ENCODE measurements around the gene KCNJ2. TPM values are rescaled to one million over a fixed set of nuclear protein-coding genes. Genes with fewer than 3 reads are reported as not detected.

KCNJ2 gene
- total RNA-seq, 1 donor from 2014 or later: 1.1 TPM

GRCh38 chr17:70172449-70172848, 3.1 kb downstream of the KCNJ2 start:
- H3K4me2 ChIP-seq: no peak overlapping the region
- no peaks in the 10 kb centered on the region for H3K79me2 ChIP-seq (ENCODE audit: low read depth)
- peaks cover 3% of the 10 kb centered on the region for H3K4me1 ChIP-seq
- no peaks in the 10 kb centered on the region for H3K9me3 ChIP-seq (ENCODE audit: low read depth)
- Mint-ChIP-seq H3K36me3 (peaks cover 5% of the 10 kb centered on the region), H3K9me3 (no peaks in the 10 kb centered on the region), H3K4me3 (no peak overlapping the region), H3K27me3 (ENCODE audit: insufficient read depth, low read depth) (peaks cover 6% of the 10 kb centered on the region), H3K4me1 (peaks cover 40% of the 10 kb centered on the region), H3K27ac (no peak overlapping the region)
- no peaks in the 10 kb centered on the region for H3F3A ChIP-seq (ENCODE audit: low read depth)
- no peak for DNase-seq (ENCODE audit: low spot score)
- no peaks in the 10 kb centered on the region for H3K36me3 ChIP-seq
- H3K27me3 ChIP-seq: peaks cover 47% of the 10 kb centered on the region
- no peaks in the 10 kb centered on the region for H4K20me1 ChIP-seq (ENCODE audit: low read depth)
- no peak overlapping the region for H3K27ac ChIP-seq
- H3K9ac ChIP-seq: no peak overlapping the region
- H3K4me3 ChIP-seq: no peak overlapping the region
- TF ChIP-seq EZH2 (IDR thresholded peaks at IDR 0.05): no peak
- no peak for TF ChIP-seq EZH2phosphoT487 (IDR thresholded peaks at IDR 0.05)
- TF ChIP-seq, protein P1, sequence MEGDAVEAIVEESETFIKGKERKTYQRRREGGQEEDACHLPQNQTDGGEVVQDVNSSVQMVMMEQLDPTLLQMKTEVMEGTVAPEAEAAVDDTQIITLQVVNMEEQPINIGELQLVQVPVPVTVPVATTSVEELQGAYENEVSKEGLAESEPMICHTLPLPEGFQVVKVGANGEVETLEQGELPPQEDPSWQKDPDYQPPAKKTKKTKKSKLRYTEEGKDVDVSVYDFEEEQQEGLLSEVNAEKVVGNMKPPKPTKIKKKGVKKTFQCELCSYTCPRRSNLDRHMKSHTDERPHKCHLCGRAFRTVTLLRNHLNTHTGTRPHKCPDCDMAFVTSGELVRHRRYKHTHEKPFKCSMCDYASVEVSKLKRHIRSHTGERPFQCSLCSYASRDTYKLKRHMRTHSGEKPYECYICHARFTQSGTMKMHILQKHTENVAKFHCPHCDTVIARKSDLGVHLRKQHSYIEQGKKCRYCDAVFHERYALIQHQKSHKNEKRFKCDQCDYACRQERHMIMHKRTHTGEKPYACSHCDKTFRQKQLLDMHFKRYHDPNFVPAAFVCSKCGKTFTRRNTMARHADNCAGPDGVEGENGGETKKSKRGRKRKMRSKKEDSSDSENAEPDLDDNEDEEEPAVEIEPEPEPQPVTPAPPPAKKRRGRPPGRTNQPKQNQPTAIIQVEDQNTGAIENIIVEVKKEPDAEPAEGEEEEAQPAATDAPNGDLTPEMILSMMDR (IDR thresholded peaks at IDR 0.05): no peak
- no peak overlapping the region for H2AFZ ChIP-seq (replicated peaks)

GRCh38 chr17:70172923-70173322, 3.6 kb downstream of the KCNJ2 start:
- Mint-ChIP-seq H3K9me3 (no peaks in the 10 kb centered on the region), H3K36me3 (peaks cover 6% of the 10 kb centered on the region), H3K27ac (no peak overlapping the region), H3K4me1 (peaks cover 36% of the 10 kb centered on the region), H3K27me3 (ENCODE audit: insufficient read depth, low read depth) (peaks cover 6% of the 10 kb centered on the region), H3K4me3 (no peak overlapping the region)
- Histone ChIP-seq H3K9ac (no peak overlapping the region), H3K4me3 (no peak overlapping the region), H3K9me3 (ENCODE audit: low read depth) (no peaks in the 10 kb centered on the region), H2AFZ (replicated peaks) (no peak overlapping the region), H3K79me2 (ENCODE audit: low read depth) (no peaks in the 10 kb centered on the region), H3K27me3 (peaks cover 42% of the 10 kb centered on the region), H4K20me1 (ENCODE audit: low read depth) (no peaks in the 10 kb centered on the region), H3K4me2 (no peak overlapping the region), H3K4me1 (no peaks in the 10 kb centered on the region), H3K27ac (no peak overlapping the region), H3F3A (ENCODE audit: low read depth) (no peaks in the 10 kb centered on the region), H3K36me3 (no peaks in the 10 kb centered on the region)
- no peak for TF ChIP-seq EZH2phosphoT487 (IDR thresholded peaks at IDR 0.05)
- TF ChIP-seq, protein P1 (IDR thresholded peaks at IDR 0.05): no peak
- TF ChIP-seq EZH2 (IDR thresholded peaks at IDR 0.05): no peak
- no peak for DNase-seq (ENCODE audit: low spot score)

- no peaks in the 10 kb centered on the region for H3K4me1 ChIP-seq
- H3K27ac ChIP-seq: no peak overlapping the region
- Mint-ChIP-seq H3K27me3 (ENCODE audit: insufficient read depth, low read depth) (peaks cover 4% of the 10 kb centered on the region), H3K36me3 (peaks cover 6% of the 10 kb centered on the region), H3K27ac (no peak overlapping the region), H3K9me3 (no peaks in the 10 kb centered on the region), H3K4me1 (peaks cover 30% of the 10 kb centered on the region), H3K4me3 (no peak overlapping the region)
- no peak overlapping the region for H2AFZ ChIP-seq (replicated peaks)
- H4K20me1 ChIP-seq (ENCODE audit: low read depth): no peaks in the 10 kb centered on the region
- TF ChIP-seq EZH2 (IDR thresholded peaks at IDR 0.05) (no peak), EZH2phosphoT487 (IDR thresholded peaks at IDR 0.05) (no peak)
- TF ChIP-seq, protein P1 (IDR thresholded peaks at IDR 0.05): no peak
- peaks cover 35% of the 10 kb centered on the region for H3K27me3 ChIP-seq
- H3F3A ChIP-seq (ENCODE audit: low read depth): no peaks in the 10 kb centered on the region
- no peak overlapping the region for H3K4me2 ChIP-seq
- DNase-seq (ENCODE audit: low spot score): no peak
- H3K9me3 ChIP-seq (ENCODE audit: low read depth): no peaks in the 10 kb centered on the region
- H3K4me3 ChIP-seq: no peak overlapping the region
- no peaks in the 10 kb centered on the region for H3K79me2 ChIP-seq (ENCODE audit: low read depth)
- no peak overlapping the region for H3K9ac ChIP-seq
- no peaks in the 10 kb centered on the region for H3K36me3 ChIP-seq
Observed at GRCh38 chr17:70173681-70174080, 4.3 kb downstream of the KCNJ2 start.

Measured in neural progenitor cell (in vitro differentiated cells).